Activated CD8-positive, alpha-beta memory T cell treated with anti-CD3 and anti-CD28 coated beads for 24 hours (primary cell): ENCODE measurements around the gene TRAPPC13.

Source experiments
- DNase-seq: peaks from one replicate; pipeline ENCODE4 v3.0.0-alpha.2; 2020

The TRAPPC13 gene

DNA sequence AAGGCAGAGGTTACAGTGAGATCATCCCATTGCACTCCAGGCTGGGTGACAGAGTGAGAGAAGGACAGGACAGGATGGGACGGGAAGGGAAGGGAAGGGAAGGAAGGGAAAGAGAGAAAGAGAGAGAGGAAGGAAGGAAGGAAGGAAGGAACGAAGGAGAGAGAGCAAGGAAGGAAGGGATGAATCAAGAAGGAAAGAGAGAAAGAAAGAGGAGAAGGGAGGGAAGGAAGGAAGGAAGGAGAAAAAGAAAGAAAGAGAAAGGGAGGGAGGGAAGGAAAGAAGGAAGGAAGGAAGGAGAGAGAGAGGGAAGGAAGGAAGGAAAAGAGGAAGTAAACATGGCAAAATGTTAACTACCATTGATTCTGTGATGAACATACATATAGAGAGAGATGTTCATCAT lies 68.3 kb downstream of the TRAPPC13 start:
- DNase-seq, result no peak

DNA sequence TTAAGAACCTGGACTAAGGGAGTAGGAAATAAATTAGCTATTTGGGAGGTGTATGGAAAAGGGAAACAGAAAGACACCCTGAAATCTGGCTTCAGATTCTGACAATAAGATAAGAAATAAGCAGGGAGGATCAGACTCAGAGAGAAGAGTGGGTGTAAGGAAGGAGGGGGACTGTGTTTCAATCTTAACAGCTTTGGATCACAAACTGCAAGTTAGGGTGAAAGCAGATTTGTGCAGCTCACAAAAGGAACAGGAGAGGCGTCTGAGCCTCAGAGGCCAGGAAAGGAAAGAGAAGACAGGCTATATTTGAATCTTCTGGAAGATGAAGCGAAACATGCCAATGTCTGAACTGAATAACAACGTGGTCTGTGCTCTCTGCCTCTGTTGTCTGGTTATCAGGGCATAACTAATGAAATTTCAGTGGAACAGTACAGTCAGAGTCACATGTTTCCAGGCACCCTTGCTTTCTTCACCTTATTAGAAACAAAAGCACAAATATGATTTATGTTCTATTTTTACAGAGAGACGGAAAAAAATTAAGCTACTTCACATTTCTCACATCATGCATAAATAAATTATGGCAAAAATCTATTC lies 70.4 kb downstream of the TRAPPC13 start:
- DNase-seq, result no peak

DNA sequence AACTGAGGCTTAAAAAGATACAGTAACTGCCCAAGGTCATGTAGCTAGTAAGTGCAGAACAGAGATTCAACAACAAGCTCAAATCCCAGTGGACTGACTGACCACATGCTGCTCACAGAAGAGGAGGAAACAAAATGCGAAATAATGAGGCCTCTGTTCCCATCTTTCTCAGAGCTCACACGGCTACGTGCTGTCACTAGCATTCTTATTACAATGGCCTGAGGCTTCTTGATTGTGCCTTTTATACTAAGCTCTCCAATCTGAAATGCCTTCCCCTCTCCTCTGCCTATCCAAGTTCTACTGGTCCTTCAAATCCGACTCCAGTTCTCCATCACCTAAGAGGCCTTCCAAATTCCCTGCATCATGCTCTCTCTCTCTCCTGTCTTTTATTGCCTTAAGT lies 71.1 kb downstream of the TRAPPC13 start:
- no peak for DNase-seq

DNA sequence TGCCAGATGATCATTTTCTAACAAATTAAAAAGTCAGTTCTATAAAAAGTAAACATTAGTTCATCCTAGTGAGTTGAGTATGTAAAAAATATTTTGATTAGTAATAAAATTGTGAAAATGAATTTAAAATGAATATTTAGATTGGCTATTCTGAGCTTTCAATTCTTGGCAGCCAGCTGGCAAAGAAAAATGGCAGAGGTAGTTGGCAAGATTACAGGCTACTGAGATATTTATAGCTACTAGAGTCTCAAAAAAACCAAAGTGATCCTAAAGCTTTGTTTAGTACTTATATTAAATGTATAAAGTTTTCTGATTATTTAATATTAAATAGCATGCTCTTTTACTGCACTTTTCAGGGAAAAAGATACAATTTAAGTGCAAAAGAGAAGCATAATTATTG lies 72.1 kb downstream of the TRAPPC13 start:
- DNase-seq, result no peak

DNA sequence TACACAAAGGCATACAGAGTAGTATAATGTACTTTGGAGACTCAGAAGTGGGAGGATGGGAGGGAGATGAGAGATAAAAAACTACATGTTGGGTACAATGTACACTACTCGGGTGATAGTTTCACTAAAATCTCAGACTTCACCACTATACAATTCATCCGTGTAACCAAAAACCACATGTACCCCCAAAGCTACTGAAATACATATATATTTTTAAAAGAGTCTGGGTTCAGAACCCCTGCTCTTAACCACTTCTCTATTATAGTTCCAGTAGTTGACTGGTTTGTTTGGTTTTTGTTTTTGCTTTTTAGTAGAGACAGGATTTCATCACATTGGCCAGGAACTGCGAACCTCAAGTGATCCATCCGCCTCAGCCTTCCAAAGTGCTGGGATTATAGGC lies 74.5 kb downstream of the TRAPPC13 start:
- DNase-seq, result no peak

DNA sequence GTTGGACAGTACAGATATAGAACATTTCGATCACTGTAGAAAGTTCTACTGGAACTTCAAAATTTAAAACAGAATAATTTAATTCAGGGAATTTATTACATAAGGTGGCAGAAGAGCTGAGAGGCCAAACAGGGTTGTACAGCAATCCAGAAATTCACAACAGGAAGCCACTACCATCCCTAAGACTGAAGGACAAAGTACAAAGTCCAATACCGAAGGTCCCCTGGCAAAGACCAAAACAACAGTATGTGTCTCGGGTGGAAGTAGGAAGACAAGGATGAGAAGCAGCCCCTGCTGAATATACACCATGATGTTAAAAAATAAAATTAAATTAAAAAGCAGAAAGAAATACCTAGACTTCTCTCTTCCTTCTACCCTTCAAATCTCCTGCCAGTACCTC lies 77.2 kb downstream of the TRAPPC13 start:
- no peak for DNase-seq

DNA sequence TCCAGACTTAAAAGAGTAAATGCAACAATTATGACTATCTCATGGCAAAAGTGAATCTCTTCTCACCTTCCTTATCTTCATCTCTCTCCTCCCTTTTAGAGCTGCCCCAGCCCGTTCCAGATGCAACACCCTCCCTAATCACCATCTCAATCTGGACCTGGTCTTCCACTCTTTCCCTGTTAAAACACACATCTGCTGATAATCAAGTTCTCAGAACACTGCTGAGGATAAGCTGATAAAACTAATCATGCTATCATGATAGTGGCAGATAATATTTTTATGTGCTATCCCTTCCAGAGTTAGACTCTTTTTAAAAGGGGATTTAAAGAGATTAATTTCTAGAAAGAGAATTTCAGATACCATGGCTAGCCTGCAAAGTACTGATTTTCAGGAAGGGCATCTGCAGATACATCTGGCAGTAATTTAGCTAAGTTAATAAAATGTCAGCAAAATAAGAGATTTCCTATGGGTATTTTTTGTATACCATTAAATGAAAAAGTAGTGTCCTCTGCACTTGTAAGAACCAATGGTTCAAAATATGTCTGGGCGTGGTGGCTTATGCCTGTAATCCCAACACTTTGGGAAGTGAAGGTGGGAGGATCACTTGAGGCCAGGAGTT lies 79.9 kb downstream of the TRAPPC13 start:
- DNase-seq, result no peak

DNA sequence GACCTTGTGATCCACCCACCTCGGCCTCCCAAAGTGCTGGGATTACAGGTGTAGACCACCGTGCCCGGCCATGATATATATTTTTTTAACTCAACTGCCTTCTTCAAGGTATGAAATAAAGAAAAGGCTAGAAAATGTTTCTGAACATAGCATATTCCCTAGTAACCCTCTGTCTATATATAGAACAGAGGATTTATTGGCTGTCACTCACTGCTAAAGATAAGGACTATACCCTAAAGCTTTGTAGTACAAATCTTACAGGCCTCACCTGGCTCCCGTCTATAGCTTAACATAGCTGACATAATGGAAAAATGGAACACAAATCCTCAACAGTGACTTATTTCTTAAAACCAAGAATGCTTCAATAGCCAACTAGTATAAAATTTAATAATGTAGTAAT lies 82.8 kb downstream of the TRAPPC13 start:
- DNase-seq, result no peak

DNA sequence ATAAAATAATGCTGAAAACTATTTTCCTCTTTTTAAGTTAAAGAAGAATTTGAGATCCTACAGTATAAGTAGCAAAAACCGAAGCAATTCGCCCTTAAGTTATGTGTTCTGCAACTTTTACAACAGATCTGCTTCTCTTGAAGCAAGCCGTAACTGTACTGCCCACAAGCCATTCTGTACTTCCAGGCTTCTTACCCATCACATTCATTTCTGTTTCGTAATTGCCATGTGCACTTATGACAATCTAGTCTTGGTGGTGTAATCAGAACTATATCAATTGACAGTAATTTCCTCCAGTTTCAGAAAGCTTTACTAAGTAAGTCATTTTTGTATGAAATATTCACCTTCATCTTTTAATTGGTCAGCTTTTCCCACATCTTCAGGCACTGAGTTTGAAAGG lies 83.3 kb downstream of the TRAPPC13 start:
- DNase-seq, result no peak
